Endothelial cell of umbilical vein (primary cell): ENCODE results near the gene LRIF1. TPM values are rescaled to one million over a fixed set of nuclear protein-coding genes. Genes with fewer than 3 reads are reported as not detected.

Experiments
- BruUV-seq: library from RNA; stranded (reverse); fragments of 400-500 nt; replicated peaks from 2 replicates; lab custom pipeline; 2021; lab: Mats Ljungman, UMichigan
- CTCF ChIA-PET: fragments of 300-600, 350-600 bp; sonication (Branson Sonifier 250); formaldehyde crosslinking; loops from one replicate; lab custom pipeline; 2021; ENCODE audit warnings: antibody characterized with exemption, inconsistent platforms; lab: Charles Lee
- POLR2A ChIA-PET: fragments of 300-600, 350-600 bp; sonication (Branson Sonifier 250); formaldehyde crosslinking; loops from one replicate; lab custom pipeline; 2021; ENCODE audit warnings: antibody characterized with exemption, inconsistent platforms; lab: Charles Lee
- DNase-seq: peaks from one replicate; pipeline ENCODE4 v3.0.0-alpha.2; 2011; ENCODE audit warnings: low read depth, low spot score
- FAIRE-seq: peaks from 2 replicates; lab custom pipeline; 2011; peaks lifted over from hg19 to GRCh38; lab: Jason Lieb, UNC
- H2AFZ ChIP-seq: 2 replicates; pipeline ENCODE4 v1.6.0; 2012; ENCODE audit warnings: low read depth, low read length, control low read depth, inconsistent platforms
- H3K27ac ChIP-seq: 2 replicates; pipeline ENCODE4 v1.5.1; 2011; ENCODE audit warnings: low read depth, mild to moderate bottlenecking, control low read depth, low read length, moderate library complexity; ENCODE audit not compliant: insufficient read depth
- H3K27me3 ChIP-seq, 2 experiments: 2 replicates each; pipeline versions ENCODE4 v1.6.0 to v1.6.1; 2011; ENCODE audit warnings: low read length in 2 of 2, mixed read lengths in 1 of 2; ENCODE audit not compliant: control insufficient read depth in 2 of 2, insufficient read depth in 2 of 2
- H3K36me3 ChIP-seq, 2 experiments: 2 replicates in 1 of 2; 3 replicates in 1 of 2; pipeline ENCODE4 v1.5.1; 2011; ENCODE audit warnings: low read length in 2 of 2, mild to moderate bottlenecking in 1 of 2, moderate library complexity in 1 of 2; ENCODE audit not compliant: control insufficient read depth in 2 of 2, insufficient read depth in 2 of 2; ENCODE audit errors: extremely low read depth in 1 of 2
- H3K4me1 ChIP-seq: 3 replicates; pipeline ENCODE4 v1.5.1; 2011; ENCODE audit warnings: mild to moderate bottlenecking, low read length; ENCODE audit not compliant: control insufficient read depth, insufficient read depth; ENCODE audit errors: extremely low read depth
- H3K4me2 ChIP-seq: 2 replicates; pipeline ENCODE4 v1.6.1; 2011; ENCODE audit warnings: low read length, control low read depth, mixed read lengths; ENCODE audit not compliant: insufficient read depth
- H3K4me3 ChIP-seq, 3 experiments: fragments of 200-600 bp in 1 of 3; sonication (generic), shearing (Covaris generic) in 1 of 3; replicated peaks in 1 of 3; 2 replicates each; pipeline ENCODE4 v1.5.1; 2011 to 2016; ENCODE audit warnings: control low read depth in 3 of 3, low read length in 3 of 3, mild to moderate bottlenecking in 2 of 3, inconsistent platforms in 1 of 3, low read depth in 1 of 3, moderate library complexity in 1 of 3; ENCODE audit not compliant: insufficient read depth in 1 of 3
- H3K79me2 ChIP-seq: 2 replicates; pipeline ENCODE4 v1.6.0; 2012; ENCODE audit warnings: low read length, inconsistent platforms; ENCODE audit not compliant: control insufficient read depth, insufficient read depth
- H3K9ac ChIP-seq: replicated peaks from 2 replicates; pipeline ENCODE3; 2011; ENCODE audit warnings: low read length, control low read depth; ENCODE audit not compliant: insufficient read depth; ENCODE audit errors: extremely low read depth
- H3K9me1 ChIP-seq: replicated peaks from 3 replicates; pipeline ENCODE4 v1.6.0; 2011; ENCODE audit warnings: mild to moderate bottlenecking, low read length; ENCODE audit not compliant: control insufficient read depth, insufficient read depth; ENCODE audit errors: extremely low read depth
- H3K9me3 ChIP-seq: replicated peaks from 2 replicates; pipeline ENCODE4 v1.5.1; 2012; ENCODE audit warnings: low read length, inconsistent platforms; ENCODE audit not compliant: control insufficient read depth, insufficient read depth
- H4K20me1 ChIP-seq: replicated peaks from 2 replicates; pipeline ENCODE3; 2011; ENCODE audit warnings: mild to moderate bottlenecking, low read length; ENCODE audit not compliant: control insufficient read depth, insufficient read depth; ENCODE audit errors: extremely low read depth
- EZH2 ChIP-seq: IDR thresholded peaks from 2 replicates; pipeline ENCODE4 v1.6.1; 2012; ENCODE audit warnings: borderline replicate concordance, low read depth, mild to moderate bottlenecking, moderate library complexity, low read length, inconsistent platforms; ENCODE audit not compliant: severe bottlenecking
- FOS ChIP-seq: IDR thresholded peaks from 2 replicates; pipeline ENCODE4 v1.6.1; 2011; ENCODE audit warnings: mild to moderate bottlenecking, low read length, moderate library complexity, borderline replicate concordance; ENCODE audit not compliant: insufficient read depth
- GATA2 ChIP-seq: IDR thresholded peaks from 2 replicates; pipeline ENCODE4 v1.7.0; 2011; ENCODE audit warnings: low read depth, mild to moderate bottlenecking, moderate library complexity, mixed read lengths, low read length; ENCODE audit not compliant: insufficient read length, insufficient read depth
- JUN ChIP-seq: IDR thresholded peaks from 2 replicates; pipeline ENCODE4 v1.6.1; 2011; ENCODE audit warnings: borderline replicate concordance, low read depth; ENCODE audit not compliant: insufficient read length, insufficient read depth
- MYC ChIP-seq: IDR thresholded peaks from one replicate; pipeline ENCODE4 v1.6.1; 2011; ENCODE audit warnings: mild to moderate bottlenecking, low read depth, low read length
- POLR2A ChIP-seq: IDR thresholded peaks from 2 replicates; pipeline ENCODE4 v1.6.1; 2012; ENCODE audit warnings: low read depth, mild to moderate bottlenecking, control low read depth, low read length
- POLR2AphosphoS5 ChIP-seq: IDR thresholded peaks from 2 replicates; pipeline ENCODE4 v1.6.1; 2012; ENCODE audit warnings: low read depth, mild to moderate bottlenecking, control low read depth, low read length, moderate library complexity; ENCODE audit not compliant: insufficient read depth
- dilution Hi-C: fragments of 300-500 bp; cut with MboI; formaldehyde crosslinking; loops from one replicate; pipeline ENCODE4 v1.15.0; 2019; ENCODE audit warnings: low sequenced_read_pairs; ENCODE audit not compliant: extremely low pct_ligation_motif_present
- intact Hi-C: fragments of 100-400 bp; cut with micrococcal nuclease; formaldehyde crosslinking; loops from one replicate; pipeline ENCODE4 v1.10.0; 2022
- polyA plus RNA-seq, 4 experiments: library from polyadenylated mRNA; depleted of rRNA in 3 of 4; stranded (reverse) in 3 of 4; unstranded in 1 of 4; fragments of >200 nt; gene quantifications; 2 replicates each; pipeline versions ENCODE4 v1.2.1 to v1.2.3, GENCODE V29; 2011 to 2012; ENCODE audit warnings: missing spikeins in 1 of 4
- total RNA-seq: library from RNA; stranded (reverse); gene quantifications from 2 replicates; pipeline ENCODE4 v1.2.3, GENCODE V29; 2021
- TF ChIP-seq, protein P1 (sequence below), 2 donors: IDR thresholded peaks; 1 replicate in 1 of 2; 2 replicates in 1 of 2; pipeline ENCODE4 v1.5.1; 2011; ENCODE audit warnings: low read length in 2 of 2, mild to moderate bottlenecking in 2 of 2, moderate library complexity in 2 of 2, control low read depth in 1 of 2, inconsistent platforms in 1 of 2, low read depth in 1 of 2; ENCODE audit not compliant: insufficient read depth in 1 of 2; ENCODE audit errors: extremely low read depth in 1 of 2
- TF ChIP-seq, protein P2 (sequence below): IDR thresholded peaks from 2 replicates; pipeline ENCODE4 v1.6.1; 2011; ENCODE audit not compliant: insufficient read depth, insufficient read length

LRIF1 gene
- total and polyA plus RNA-seq, 2 donors (not counting 3 experiments of a cell fraction or from before 2014, with no cell fraction given): 3.5 to 13.0 TPM

DNA sequence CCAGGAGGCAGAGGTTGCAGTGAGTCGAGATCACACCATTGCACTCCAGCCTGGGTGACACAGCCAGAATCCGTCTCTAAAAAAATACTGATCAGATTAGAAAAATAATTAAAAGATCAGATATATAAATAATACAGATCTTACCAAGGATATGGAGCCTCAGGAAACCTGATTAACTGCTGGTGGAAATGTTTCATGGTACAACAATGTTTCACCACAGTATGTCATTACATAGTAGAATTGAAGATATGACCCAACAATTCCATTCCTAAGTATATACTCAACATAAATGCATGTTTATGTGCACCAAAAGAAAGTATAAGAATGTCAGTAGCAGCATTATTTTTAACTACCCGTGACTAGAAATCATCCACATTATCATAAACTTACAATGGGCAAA is 49.0 kb downstream of the LRIF1 start:
- ChIA-PET CTCF (no interaction called here), POLR2A (no interaction called here)
- TF ChIP-seq POLR2A (no peak), JUN (no peak)
- no peak overlapping the region for H2AFZ ChIP-seq
- no peak for FAIRE-seq
- dilution Hi-C loops: no loop called here
- no peak overlapping the region for H3K27ac ChIP-seq
- H3K9ac ChIP-seq: no peak overlapping the region
- H3K36me3 ChIP-seq: no peaks in the 10 kb centered on the region
- no TSS peak for BruUV-seq
- no peaks in the 10 kb centered on the region for H3K9me1 ChIP-seq
- no peaks in the 10 kb centered on the region for H3K79me2 ChIP-seq
- H3K27me3 ChIP-seq: no peaks in the 10 kb centered on the region
- no peaks in the 10 kb centered on the region for H3K9me3 ChIP-seq
- no peak overlapping the region for H3K4me2 ChIP-seq
- H4K20me1 ChIP-seq: no peaks in the 10 kb centered on the region
- H3K4me3 ChIP-seq: no peak overlapping the region
- no peaks in the 10 kb centered on the region for H3K4me1 ChIP-seq
- DNase-seq: no peak
- intact Hi-C loops: no loop called here

DNA sequence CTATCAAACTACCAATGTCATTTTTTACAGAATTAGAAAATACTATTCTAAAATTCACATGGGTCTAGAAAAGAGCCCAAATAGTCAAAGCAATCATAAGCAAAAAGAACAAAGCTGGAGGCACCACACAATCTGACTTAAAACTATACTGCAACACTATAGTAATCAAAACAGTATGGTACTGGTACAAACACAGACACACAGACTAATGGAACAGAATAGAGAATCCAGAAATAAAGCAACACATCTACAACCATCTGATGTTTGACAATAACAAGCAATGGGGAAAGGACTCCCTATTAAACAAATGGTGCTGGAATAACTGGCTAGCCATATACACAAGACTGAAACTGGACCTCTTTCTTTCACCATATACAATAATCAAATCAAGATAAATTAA is 50.9 kb downstream of the LRIF1 start:
- dilution Hi-C loops: no loop called here
- no peak for FAIRE-seq
- H3K4me3 ChIP-seq: no peak overlapping the region

More for the DNA sequence above, 50.9 kb downstream of the LRIF1 start:
- H3K9me3 ChIP-seq: no peaks in the 10 kb centered on the region
- CTCF ChIA-PET: no interaction called here
- POLR2A ChIA-PET: no interaction called here
- H3K27ac ChIP-seq: no peak overlapping the region
- no peak overlapping the region for H2AFZ ChIP-seq
- BruUV-seq: no TSS peak
- no peaks in the 10 kb centered on the region for H3K79me2 ChIP-seq
- no peak for TF ChIP-seq POLR2AphosphoS5
- no peak for TF ChIP-seq MYC
- TF ChIP-seq, protein P1, sequence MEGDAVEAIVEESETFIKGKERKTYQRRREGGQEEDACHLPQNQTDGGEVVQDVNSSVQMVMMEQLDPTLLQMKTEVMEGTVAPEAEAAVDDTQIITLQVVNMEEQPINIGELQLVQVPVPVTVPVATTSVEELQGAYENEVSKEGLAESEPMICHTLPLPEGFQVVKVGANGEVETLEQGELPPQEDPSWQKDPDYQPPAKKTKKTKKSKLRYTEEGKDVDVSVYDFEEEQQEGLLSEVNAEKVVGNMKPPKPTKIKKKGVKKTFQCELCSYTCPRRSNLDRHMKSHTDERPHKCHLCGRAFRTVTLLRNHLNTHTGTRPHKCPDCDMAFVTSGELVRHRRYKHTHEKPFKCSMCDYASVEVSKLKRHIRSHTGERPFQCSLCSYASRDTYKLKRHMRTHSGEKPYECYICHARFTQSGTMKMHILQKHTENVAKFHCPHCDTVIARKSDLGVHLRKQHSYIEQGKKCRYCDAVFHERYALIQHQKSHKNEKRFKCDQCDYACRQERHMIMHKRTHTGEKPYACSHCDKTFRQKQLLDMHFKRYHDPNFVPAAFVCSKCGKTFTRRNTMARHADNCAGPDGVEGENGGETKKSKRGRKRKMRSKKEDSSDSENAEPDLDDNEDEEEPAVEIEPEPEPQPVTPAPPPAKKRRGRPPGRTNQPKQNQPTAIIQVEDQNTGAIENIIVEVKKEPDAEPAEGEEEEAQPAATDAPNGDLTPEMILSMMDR (IDR thresholded peaks at IDR 0.05; ENCODE audit: extremely low read depth in 1 of 2, insufficient read depth in 1 of 2, low read depth in 1 of 2, low read length in 2 of 2): no peak
- TF ChIP-seq GATA2: no peak
- TF ChIP-seq JUN: no peak
- TF ChIP-seq, protein P2, sequence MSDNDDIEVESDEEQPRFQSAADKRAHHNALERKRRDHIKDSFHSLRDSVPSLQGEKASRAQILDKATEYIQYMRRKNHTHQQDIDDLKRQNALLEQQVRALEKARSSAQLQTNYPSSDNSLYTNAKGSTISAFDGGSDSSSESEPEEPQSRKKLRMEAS: no peak
- TF ChIP-seq POLR2A: no peak
- no peak for TF ChIP-seq EZH2
- no peak for TF ChIP-seq FOS
- intact Hi-C loops: no loop called here
- H3K9me1 ChIP-seq: no peaks in the 10 kb centered on the region
- H4K20me1 ChIP-seq: no peaks in the 10 kb centered on the region
- H3K4me2 ChIP-seq: no peak overlapping the region
- no peaks in the 10 kb centered on the region for H3K4me1 ChIP-seq
- DNase-seq: no peak
- H3K36me3 ChIP-seq: no peaks in the 10 kb centered on the region
- no peak overlapping the region for H3K9ac ChIP-seq
- no peaks in the 10 kb centered on the region for H3K27me3 ChIP-seq
